HepG2 (cell line): Measurements from ENCODE around the gene HIGD1A. TPM values are rescaled to one million over a fixed set of nuclear protein-coding genes. Genes with fewer than 3 reads are reported as not detected.

Experiments
- CAMTA2 ChIP-seq: sonication (generic); formaldehyde crosslinking; IDR thresholded peaks from 2 replicates; pipeline ENCODE4 v1.4.0; 2020; ENCODE audit warnings: mild to moderate bottlenecking, missing genetic modification reagents, borderline replicate concordance
- CBX5 ChIP-seq: sonication (generic); formaldehyde crosslinking; IDR thresholded peaks from 2 replicates; pipeline ENCODE4 v1.4.0; 2020; ENCODE audit warnings: missing genetic modification reagents, borderline replicate concordance
- NR2F6 ChIP-seq, 2 experiments: IDR thresholded peaks; 2 replicates each; pipeline ENCODE4 v1.6.1; 2016; ENCODE audit warnings: antibody characterized with exemption in 1 of 2, mild to moderate bottlenecking in 1 of 2
- SAP130 ChIP-seq: IDR thresholded peaks from 2 replicates; pipeline ENCODE4 v1.6.1; 2016; ENCODE audit warnings: low read depth
- SIN3A ChIP-seq: IDR thresholded peaks from 2 replicates; pipeline ENCODE4 v1.6.1; 2011; ENCODE audit warnings: low read depth, mild to moderate bottlenecking, control low read depth, low read length, borderline replicate concordance
- TMF1 ChIP-seq: sonication (generic); formaldehyde crosslinking; IDR thresholded peaks from 2 replicates; pipeline ENCODE4 v1.8.1; 2022; ENCODE audit warnings: low read depth, missing genetic modification reagents
- ZKSCAN5 ChIP-seq: sonication (generic); formaldehyde crosslinking; IDR thresholded peaks from 2 replicates; pipeline ENCODE4 v1.5.1; 2020; ENCODE audit warnings: mild to moderate bottlenecking, missing genetic modification reagents
- ZNF17 ChIP-seq: sonication (generic); formaldehyde crosslinking; IDR thresholded peaks from 2 replicates; pipeline ENCODE4 v1.5.0; 2020; ENCODE audit warnings: mild to moderate bottlenecking, missing genetic modification reagents
- ZNF460 ChIP-seq: sonication (generic); formaldehyde crosslinking; IDR thresholded peaks from 2 replicates; pipeline ENCODE4 v1.5.1; 2020; ENCODE audit warnings: missing genetic modification reagents, mild to moderate bottlenecking, borderline replicate concordance
- ZNF850 ChIP-seq: sonication (generic); formaldehyde crosslinking; conservative IDR thresholded peaks from 2 replicates; pipeline ENCODE4 v1.9.0; 2021; ENCODE audit warnings: mild to moderate bottlenecking, missing genetic modification reagents
- polyA plus RNA-seq, 8 experiments: library from polyadenylated mRNA; depleted of rRNA in 3 of 8; stranded (reverse) in 7 of 8; unstranded in 1 of 8; fragments of >200 nt; fragmentation: Illumina TruSeq in 4 of 8; extraction: Trizol in 4 of 8; gene quantifications; 2 replicates each; pipeline versions ENCODE4 v1.2.1 to v1.2.3, GENCODE V29; 2011 to 2016; ENCODE audit warnings: low read depth in 4 of 8, missing spikeins in 1 of 8, mixed read lengths in 1 of 8; ENCODE audit not compliant: insufficient read depth in 1 of 8
- total RNA-seq, 5 experiments: library from RNA; depleted of rRNA; stranded (reverse); fragments of >200 nt; fragmentation: Illumina TruSeq; extraction: Trizol; gene quantifications; 2 replicates each; pipeline ENCODE4 v1.2.3, GENCODE V29; 2016; ENCODE audit warnings: low read depth in 1 of 5
- TF ChIP-seq, protein P1 (sequence below): sonication (generic); formaldehyde crosslinking; IDR thresholded peaks from 2 replicates; pipeline ENCODE4 v1.4.0; 2020; ENCODE audit warnings: mild to moderate bottlenecking, missing genetic modification reagents, borderline replicate concordance
- TF ChIP-seq, protein P2 (sequence below): IDR thresholded peaks from 2 replicates; pipeline ENCODE4 v1.6.1; 2016; ENCODE audit warnings: low read depth, missing genetic modification reagents, missing compliant biosample characterization
- TF ChIP-seq, protein P3 (sequence below): sonication (generic); formaldehyde crosslinking; IDR thresholded peaks from 2 replicates; pipeline ENCODE4 v1.4.0; 2020; ENCODE audit warnings: missing genetic modification reagents

The HIGD1A gene
- total and polyA plus RNA-seq, 2 of the 13 experiments (the other 11 are each of a cell fraction or from before 2014, with no cell fraction given): 222 to 253 TPM

DNA sequence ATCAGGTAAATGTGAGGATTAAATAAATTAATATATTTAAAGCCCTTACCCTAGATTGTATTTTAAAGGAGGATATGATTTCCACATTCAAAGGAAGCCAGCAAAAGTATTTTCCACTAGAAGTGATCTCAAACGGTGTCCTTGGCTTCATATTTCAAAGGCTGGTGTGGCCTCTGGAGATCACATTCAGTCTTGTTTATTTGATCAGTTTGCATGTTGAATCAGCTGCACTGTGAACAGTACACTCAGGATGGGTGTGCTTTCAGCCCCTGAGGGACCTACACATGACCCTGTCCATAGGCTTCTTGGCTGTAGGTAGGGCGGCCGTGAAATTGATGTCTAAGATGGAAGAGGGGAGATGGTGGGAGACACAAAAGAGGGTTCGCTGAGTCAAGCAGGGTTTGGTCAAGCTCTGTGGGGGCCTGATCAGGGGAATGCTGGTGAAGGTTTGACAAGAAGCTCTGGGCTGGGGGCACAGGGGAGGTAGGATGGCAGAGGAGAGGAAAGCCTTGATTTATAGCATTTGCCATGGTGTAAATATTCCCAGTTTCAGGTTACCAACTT lies 49.5 kb upstream of the HIGD1A start (continued):
- TF ChIP-seq ZKSCAN5 (CRISPR knock-in tag) (no peak), SIN3A (no peak), NR2F6 (IDR thresholded peaks at IDR 0.05) (peak; percentile 96), NR2F6 (CRISPR knock-in tag; IDR thresholded peaks at IDR 0.05) (peak; percentile 95), CAMTA2 (CRISPR knock-in tag) (no peak), ZNF17 (CRISPR knock-in tag) (no peak), CBX5 (peak; percentile 62; the same call in 1 of the 2 replicates), ZNF460 (CRISPR knock-in tag) (no peak; the same call in 1 of the 2 replicates), SAP130 (CRISPR knock-in tag) (peak; percentile 92), TMF1 (CRISPR knock-in tag) (no peak), ZNF850 (CRISPR knock-in tag) (no peak)
- TF ChIP-seq, protein P1, sequence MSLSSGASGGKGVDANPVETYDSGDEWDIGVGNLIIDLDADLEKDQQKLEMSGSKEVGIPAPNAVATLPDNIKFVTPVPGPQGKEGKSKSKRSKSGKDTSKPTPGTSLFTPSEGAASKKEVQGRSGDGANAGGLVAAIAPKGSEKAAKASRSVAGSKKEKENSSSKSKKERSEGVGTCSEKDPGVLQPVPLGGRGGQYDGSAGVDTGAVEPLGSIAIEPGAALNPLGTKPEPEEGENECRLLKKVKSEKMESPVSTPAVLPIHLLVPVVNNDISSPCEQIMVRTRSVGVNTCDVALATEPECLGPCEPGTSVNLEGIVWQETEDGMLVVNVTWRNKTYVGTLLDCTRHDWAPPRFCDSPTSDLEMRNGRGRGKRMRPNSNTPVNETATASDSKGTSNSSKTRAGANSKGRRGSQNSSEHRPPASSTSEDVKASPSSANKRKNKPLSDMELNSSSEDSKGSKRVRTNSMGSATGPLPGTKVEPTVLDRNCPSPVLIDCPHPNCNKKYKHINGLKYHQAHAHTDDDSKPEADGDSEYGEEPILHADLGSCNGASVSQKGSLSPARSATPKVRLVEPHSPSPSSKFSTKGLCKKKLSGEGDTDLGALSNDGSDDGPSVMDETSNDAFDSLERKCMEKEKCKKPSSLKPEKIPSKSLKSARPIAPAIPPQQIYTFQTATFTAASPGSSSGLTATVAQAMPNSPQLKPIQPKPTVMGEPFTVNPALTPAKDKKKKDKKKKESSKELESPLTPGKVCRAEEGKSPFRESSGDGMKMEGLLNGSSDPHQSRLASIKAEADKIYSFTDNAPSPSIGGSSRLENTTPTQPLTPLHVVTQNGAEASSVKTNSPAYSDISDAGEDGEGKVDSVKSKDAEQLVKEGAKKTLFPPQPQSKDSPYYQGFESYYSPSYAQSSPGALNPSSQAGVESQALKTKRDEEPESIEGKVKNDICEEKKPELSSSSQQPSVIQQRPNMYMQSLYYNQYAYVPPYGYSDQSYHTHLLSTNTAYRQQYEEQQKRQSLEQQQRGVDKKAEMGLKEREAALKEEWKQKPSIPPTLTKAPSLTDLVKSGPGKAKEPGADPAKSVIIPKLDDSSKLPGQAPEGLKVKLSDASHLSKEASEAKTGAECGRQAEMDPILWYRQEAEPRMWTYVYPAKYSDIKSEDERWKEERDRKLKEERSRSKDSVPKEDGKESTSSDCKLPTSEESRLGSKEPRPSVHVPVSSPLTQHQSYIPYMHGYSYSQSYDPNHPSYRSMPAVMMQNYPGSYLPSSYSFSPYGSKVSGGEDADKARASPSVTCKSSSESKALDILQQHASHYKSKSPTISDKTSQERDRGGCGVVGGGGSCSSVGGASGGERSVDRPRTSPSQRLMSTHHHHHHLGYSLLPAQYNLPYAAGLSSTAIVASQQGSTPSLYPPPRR: peak; percentile 94
- TF ChIP-seq, protein P2, sequence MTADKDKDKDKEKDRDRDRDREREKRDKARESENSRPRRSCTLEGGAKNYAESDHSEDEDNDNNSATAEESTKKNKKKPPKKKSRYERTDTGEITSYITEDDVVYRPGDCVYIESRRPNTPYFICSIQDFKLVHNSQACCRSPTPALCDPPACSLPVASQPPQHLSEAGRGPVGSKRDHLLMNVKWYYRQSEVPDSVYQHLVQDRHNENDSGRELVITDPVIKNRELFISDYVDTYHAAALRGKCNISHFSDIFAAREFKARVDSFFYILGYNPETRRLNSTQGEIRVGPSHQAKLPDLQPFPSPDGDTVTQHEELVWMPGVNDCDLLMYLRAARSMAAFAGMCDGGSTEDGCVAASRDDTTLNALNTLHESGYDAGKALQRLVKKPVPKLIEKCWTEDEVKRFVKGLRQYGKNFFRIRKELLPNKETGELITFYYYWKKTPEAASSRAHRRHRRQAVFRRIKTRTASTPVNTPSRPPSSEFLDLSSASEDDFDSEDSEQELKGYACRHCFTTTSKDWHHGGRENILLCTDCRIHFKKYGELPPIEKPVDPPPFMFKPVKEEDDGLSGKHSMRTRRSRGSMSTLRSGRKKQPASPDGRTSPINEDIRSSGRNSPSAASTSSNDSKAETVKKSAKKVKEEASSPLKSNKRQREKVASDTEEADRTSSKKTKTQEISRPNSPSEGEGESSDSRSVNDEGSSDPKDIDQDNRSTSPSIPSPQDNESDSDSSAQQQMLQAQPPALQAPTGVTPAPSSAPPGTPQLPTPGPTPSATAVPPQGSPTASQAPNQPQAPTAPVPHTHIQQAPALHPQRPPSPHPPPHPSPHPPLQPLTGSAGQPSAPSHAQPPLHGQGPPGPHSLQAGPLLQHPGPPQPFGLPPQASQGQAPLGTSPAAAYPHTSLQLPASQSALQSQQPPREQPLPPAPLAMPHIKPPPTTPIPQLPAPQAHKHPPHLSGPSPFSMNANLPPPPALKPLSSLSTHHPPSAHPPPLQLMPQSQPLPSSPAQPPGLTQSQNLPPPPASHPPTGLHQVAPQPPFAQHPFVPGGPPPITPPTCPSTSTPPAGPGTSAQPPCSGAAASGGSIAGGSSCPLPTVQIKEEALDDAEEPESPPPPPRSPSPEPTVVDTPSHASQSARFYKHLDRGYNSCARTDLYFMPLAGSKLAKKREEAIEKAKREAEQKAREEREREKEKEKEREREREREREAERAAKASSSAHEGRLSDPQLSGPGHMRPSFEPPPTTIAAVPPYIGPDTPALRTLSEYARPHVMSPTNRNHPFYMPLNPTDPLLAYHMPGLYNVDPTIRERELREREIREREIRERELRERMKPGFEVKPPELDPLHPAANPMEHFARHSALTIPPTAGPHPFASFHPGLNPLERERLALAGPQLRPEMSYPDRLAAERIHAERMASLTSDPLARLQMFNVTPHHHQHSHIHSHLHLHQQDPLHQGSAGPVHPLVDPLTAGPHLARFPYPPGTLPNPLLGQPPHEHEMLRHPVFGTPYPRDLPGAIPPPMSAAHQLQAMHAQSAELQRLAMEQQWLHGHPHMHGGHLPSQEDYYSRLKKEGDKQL (CRISPR knock-in tag): peak; percentile 77
- TF ChIP-seq, protein P3, sequence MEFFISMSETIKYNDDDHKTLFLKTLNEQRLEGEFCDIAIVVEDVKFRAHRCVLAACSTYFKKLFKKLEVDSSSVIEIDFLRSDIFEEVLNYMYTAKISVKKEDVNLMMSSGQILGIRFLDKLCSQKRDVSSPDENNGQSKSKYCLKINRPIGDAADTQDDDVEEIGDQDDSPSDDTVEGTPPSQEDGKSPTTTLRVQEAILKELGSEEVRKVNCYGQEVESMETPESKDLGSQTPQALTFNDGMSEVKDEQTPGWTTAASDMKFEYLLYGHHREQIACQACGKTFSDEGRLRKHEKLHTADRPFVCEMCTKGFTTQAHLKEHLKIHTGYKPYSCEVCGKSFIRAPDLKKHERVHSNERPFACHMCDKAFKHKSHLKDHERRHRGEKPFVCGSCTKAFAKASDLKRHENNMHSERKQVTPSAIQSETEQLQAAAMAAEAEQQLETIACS: no peak
